ENCODE measurements around the gene LAMA3.

GRCh38 chr18:23671564-23671963 lies 17.7 kb upstream of the LAMA3 start:
- TF ChIP-seq POLR2A (IDR thresholded peaks at IDR 0.05): no peak
- TF ChIP-seq, protein P1, sequence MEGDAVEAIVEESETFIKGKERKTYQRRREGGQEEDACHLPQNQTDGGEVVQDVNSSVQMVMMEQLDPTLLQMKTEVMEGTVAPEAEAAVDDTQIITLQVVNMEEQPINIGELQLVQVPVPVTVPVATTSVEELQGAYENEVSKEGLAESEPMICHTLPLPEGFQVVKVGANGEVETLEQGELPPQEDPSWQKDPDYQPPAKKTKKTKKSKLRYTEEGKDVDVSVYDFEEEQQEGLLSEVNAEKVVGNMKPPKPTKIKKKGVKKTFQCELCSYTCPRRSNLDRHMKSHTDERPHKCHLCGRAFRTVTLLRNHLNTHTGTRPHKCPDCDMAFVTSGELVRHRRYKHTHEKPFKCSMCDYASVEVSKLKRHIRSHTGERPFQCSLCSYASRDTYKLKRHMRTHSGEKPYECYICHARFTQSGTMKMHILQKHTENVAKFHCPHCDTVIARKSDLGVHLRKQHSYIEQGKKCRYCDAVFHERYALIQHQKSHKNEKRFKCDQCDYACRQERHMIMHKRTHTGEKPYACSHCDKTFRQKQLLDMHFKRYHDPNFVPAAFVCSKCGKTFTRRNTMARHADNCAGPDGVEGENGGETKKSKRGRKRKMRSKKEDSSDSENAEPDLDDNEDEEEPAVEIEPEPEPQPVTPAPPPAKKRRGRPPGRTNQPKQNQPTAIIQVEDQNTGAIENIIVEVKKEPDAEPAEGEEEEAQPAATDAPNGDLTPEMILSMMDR (IDR thresholded peaks at IDR 0.05): no peak

Measured in Peyer's patch (tissue), 4 donors.